GM21619 (cell line): ENCODE results near the gene CCL21.
"Not testable (repeated sequence)": the region's sequence is repeated elsewhere in the genome, so short reads cannot be mapped to it uniquely, and the experiment has no call there.

Source experiments
- ATAC-seq: cut with Tn5 transposase; IDR thresholded peaks from one replicate; pipeline ENCODE4 v1.9.1; 2021; ENCODE audit not compliant: unreplicated experiment

The CCL21 gene, protein sequence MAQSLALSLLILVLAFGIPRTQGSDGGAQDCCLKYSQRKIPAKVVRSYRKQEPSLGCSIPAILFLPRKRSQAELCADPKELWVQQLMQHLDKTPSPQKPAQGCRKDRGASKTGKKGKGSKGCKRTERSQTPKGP

DNA sequence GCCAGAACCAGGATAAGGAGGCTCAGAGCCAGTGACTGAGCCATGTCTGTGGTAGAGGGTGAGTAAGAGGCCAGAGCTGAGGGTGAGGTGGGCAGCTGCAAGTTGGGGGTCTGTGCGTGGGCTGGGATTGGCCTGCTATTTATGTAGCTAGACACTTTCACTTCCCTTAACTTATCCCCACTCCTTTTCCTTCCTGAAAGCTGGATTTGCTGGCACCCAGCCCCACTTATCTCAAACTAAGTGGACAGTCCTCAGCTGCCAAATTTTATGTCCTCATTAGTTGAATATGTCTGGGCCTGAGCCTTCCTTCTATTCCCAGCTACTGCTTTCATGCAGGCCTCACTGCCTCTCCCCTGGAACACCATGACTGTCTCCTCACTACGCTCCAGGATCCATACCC, at the start of gene CCL21:
Gene CCL21 (minus strand): TSS at position 114 of the 400 bp plus-strand sequence. CDS start 70 bp downstream, at position 44.
- ATAC-seq: no peak

DNA sequence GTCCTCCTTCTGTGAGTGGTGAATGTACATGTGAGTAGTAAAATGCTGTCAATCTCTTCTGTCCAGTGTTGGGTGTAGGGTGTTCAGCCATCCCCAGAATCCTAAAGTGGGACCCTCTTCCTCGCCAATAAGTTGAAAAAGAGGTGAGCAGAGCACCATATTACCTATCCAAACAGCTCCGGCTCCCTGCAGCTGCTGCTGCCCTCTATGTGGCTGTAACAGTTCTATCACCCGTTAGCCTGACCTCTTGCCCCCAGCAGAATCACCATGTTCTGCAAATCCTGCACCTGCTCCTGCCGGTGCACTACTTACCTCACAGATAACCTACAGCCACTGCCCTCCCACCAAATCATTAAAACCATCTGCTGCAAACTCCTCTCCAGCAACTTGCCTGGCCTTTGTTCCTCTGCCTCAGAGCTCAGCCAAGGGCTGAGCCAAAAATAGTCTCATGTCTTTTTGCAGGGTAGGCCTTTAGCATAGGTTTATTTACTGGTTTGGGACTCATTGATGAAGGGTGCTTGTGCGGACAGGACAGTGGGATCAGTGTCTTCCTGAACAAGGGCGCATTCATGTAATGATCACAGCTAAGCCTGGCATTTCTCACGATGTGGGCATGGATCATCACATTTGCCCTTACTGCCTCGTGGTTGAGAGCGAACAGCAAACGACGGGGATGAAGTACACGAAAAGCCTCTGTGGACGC, 49.6 kb upstream of the CCL21 start:
- ATAC-seq: no peak

DNA sequence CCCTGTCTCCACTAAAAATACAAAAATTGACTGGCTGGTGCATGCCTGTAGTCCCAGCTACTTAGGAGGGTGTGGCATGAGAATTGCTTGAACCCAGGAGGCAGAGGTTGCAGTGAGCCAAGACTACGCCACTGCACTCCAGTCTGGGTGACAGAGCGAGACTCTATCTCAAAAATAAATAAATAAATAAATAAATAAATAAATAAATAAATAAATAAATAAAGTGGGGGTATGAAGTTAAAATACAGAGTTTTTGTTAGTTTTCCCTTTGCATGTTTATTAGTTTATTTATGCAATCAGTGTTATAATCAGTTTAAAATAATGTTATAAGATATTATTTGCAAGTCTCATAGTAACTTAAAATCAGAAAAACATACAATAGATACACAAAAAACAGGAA, 40.4 kb upstream of the CCL21 start:
- not testable (repeated sequence) for ATAC-seq

DNA sequence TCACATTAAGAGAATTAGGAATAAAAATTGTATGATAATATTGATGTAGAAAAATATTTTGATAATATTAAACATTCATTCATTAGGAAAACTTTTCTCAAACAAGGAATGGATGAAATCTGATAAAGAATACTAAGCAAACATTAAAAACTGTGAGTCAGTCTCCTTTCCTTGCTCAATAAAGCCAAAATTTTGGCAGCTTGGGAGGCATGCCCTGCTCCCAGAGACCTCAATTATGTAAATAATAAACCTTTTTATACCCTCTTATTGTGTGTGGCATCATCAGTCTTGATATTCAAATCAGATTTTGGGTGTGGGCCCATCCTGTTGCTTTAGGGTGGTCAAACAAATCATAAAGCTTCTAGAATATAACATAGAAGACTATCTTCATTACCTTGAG, 36.6 kb upstream of the CCL21 start:
- ATAC-seq: no peak

DNA sequence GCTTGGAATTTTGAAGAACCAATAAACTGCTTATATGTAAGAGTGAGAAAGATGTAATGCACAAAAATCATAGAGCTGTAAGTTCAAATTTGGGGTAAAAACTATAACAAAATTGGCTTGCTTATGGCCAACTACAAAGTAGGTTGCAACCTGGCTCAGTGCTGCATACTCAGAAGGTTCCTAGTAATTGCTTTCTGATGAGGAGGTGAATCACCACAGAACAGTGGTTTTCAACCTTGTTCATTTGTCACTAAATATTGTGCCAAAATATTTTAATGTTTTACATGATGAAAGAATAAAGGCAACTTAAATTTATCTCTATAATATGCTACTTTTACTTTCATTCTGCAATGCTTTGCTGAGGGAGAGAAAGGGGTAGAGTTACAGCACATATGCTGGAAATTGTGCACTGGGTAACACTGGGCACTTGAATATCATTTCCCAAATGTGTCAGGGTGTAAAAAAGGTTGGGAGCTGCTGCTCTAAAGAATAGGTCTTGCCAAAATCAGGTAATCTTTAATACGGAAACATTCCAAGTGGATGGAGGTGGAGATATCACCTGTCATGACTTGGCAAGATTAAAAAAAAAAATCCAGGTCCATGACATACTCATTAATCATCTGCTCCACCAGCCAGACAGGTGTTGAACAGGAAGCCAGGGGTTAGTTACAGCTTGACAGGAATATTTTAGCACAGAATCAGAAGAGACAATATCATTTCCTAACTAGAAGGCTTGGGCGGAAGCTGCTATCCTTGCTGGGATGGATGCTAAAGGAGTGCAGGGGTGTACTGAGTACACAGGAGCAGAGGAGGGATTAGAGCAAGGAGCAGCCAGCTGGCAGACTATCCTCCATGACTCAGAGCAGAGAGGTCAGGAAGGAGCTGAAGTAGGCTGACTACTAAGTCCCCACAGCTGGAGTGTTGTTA, 34.6 kb upstream of the CCL21 start:
- no peak for ATAC-seq

DNA sequence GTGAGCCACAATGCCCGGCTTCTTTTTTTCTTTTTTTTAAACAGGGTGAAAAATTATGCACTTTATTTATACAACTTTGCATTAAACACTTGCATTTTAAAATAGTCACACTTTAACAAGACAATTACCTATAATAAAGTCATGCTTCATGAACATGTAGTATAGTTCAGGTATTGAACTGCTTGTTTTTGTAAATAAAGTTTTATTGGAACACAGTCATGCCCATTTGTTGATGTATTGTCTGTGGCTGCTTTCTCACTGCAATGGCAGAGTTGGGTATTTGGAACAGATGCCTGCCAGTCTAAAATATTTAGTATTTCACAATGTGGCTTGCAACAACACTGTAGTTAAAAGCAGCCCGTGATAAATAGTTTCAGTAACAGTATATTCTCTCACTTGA, 32.8 kb upstream of the CCL21 start:
- no peak for ATAC-seq

DNA sequence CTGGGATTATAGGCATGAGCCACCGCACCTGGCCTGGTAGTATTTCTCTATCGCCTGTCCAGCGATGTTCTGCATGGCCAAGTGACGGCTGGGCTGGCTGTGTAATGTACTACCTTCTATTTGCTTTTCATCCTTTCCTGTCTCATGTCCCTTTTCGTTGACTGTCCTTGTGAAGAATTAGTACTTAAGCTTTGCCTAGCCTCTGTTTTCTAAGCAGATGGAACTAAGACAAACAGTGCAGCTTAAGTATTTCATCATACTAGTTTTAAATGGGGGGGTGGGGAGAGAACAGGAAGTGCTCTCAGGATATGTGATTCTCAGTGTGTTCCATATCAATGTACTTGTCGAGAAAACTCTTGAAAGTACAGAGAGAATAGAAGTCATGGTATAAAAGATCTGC, 31.7 kb upstream of the CCL21 start:
- ATAC-seq: no peak

DNA sequence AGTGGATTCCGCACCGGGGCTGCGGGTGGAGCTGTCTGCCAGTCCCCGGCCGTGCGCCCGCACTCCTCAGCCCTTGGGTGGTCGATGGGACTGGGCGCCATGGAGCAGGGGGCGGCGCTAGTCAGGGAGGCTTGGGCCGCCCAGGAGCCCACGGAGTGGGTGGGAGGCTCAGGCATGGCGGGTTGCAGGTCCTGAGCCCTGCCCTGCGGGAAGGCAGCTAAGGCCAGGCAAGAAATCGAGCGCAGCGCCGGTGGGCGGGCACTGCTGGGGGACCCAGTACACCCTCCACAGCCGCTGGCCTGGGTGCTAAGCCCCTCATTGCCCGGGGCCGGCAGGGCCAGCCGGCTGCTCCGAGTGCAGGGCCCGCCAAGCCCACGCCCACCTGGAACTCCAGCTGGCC, 30.2 kb upstream of the CCL21 start:
- not testable (repeated sequence) for ATAC-seq

DNA sequence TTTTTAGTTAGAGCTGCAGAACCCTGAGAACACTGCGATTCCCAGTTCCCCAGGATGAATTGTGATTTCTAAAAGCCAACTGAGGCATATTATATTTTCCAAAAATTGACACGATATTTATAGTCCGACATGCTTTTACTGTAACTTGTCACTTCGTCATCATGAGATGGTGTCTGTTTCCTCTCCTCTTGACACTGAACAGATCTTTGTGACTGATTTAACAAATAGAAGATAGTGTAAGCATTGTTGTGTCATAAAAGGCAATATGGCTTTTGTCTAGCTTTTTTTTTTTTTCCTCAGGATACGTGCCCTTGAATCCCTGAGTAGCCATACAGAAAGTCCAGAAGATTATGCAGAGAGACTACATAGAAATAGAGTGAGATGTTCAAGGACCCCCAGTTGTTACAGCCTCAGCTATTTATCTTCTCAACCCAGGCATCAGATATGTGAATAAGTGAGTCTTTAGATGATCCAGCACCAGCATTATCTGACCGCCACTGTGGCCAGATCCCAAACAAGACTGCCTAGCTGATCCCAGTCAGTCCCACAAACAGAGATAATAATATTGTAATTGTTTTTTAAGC, 27.8 kb upstream of the CCL21 start:
- no peak for ATAC-seq

DNA sequence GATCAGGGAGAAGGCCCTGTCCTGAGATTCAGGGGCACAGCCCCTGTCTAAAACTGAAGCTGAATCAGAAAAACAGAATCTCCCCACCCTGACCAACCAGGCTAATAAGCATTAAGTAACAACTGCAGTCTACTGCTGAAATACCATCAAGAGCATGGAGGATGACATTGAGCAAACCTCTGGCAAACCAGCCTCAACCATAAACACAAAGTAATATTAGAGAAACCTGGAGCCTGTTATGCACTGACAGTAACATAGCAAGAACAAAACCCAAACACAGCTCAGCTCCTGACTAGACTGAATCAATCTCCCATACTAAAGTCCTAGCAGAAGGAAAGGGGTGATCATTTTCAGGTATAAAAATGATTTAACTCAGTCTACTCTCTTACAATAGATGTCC, 24.8 kb upstream of the CCL21 start:
- no peak for ATAC-seq

DNA sequence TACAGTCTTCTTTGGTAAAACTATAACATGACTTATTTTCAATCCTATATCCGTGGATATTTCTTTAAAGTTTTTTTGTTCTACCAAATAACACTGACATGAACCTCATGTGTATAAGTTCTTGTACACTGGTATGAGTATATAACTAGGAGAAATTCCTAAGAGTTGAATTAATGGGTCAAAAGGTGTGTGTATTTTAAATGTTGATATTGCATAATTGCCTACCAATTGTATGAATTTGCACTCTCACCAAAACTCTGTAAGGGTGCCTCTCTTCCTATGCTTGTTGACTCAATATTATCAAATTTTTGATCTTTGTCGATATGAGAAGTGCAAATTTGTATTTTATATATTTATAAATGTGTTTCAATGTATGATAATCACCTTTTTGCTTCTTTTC, 22.9 kb upstream of the CCL21 start:
- ATAC-seq: no peak

DNA sequence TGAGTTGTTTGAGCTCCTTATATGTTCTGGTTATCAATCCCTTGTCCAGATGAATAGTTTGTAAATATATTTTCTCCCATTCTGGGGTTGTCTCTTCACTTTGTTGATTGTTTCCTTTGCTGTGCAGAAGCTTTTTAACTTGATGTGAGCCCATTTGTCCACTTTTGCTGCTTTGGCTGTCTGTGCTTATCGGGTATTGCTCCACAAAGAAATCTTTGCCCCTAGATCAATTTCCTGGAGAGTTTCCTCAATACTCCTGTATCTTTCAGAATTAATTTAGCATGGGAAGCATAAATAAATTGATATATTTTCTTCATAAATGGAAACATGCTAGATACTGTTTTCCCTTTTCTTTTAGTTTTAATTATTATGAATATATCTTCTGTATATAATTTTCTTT, 22.5 kb upstream of the CCL21 start:
- no peak for ATAC-seq

DNA sequence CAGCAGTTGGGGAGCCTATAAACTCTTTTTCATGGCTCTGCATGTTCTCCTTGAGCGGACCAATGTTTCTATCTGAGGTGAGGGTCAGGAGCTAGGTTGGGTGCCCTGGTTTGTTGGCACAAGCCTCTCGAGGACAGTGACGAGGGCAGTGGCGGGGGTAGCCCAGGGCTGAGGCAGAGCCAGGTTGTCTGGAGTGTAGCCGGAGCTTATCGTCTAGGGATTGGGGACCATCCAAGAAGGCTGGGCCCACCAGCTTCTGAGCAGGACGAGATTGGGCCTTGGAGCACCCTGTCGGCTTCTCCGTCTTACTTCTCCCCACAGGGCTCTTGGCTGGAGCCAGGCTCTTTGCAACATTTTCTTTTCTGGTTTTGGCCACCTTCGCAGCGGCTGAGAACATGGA, 13.2 kb upstream of the CCL21 start:
- ATAC-seq: no peak

DNA sequence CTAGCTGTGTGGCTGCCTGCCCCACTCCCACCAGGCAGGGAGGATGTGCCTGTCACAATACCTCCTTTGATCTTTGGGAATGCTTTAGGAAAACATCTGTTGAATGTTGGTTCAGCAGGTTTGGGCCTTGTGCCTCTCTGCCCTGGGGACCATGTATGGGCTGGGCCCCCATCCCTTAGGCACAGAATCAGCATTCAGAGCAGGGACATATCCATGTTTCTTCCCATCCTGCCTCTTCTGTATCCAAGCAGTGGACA, 9.8 kb upstream of the CCL21 start:
- not testable (repeated sequence) for ATAC-seq

DNA sequence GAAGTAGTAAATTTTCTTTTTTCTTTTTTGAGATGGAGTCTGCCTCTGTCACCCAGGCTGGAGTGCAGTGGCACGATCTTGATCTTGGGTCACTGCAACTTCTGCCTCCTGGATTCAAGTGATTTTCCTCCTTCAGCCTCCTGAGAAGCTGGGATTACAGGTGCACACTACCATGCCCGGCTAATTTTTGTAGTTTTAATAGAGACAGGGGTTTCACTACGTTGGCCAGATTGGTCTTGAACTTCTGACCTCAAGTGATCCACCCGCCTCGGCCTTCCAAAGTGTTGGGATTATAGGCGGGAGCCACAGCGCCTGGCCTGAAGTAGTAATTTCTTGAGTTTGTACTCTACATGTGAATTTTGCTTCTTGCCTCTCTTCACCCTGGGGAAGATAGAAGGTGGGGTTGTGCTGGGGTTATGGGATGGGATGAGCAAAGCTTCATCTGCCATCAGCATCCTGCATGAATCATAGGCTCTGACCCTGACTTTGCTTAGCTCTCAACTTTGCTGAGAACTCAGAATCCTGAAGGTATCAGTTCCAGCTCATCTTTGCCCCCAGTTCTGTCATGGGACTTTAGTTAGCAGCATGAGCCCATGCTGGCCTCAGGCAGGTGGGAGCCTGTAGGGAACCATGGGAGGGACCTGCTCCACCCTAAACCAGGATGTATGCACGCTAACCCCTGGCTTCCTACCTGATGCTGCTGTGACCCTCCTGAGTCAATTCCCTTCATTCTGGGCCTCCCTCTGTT, 9.3 kb upstream of the CCL21 start:
- ATAC-seq: no peak

DNA sequence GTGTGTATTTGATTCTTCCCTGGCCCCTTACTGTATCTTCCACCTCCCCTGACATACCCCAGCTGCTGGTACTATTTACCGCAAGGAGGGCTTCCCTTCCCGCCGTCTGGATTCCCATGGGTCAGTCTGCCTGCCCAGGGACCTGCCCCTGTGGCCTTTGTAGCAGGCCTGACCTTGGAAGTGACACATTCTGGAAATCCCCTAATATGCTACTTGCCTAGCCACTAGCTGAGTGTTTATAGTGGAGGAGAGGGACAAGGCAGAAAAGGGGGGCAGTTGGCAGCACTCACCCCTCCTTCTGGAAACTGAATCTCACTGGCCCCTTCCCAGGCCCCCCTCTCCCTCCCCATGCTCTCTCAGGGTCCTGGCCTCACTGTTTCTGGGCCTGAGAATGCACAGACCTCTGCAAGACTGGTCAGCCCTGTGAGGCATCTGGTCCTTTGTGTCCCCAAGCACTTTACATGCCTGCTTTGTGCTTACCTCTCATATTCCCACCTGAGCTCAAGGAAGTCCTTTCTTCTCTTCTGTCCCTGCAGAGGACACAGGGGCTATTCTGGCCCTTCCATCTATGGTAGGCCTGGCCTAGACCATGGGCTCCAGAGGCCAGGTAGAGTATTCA, 8.2 kb upstream of the CCL21 start:
- no peak for ATAC-seq

DNA sequence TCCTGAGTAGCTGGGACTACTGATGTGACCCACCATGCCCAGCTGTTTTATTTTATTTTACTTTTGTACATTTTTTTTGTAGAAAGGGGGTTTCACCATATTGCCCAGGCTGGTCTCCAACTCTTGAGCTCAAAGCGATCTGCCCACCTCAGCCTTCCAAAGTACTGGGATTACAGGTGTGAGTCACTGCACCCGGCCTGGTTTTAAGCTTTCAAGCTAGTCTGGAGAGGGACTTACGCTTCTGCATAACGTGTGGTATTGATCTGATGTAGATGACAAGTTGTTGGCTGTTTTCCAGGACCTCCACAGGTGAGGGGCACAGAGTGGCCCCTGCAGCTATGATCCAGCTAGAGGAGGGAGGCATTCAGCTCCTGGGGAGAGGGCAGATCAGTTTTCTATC, 6.8 kb upstream of the CCL21 start:
- ATAC-seq: no peak

DNA sequence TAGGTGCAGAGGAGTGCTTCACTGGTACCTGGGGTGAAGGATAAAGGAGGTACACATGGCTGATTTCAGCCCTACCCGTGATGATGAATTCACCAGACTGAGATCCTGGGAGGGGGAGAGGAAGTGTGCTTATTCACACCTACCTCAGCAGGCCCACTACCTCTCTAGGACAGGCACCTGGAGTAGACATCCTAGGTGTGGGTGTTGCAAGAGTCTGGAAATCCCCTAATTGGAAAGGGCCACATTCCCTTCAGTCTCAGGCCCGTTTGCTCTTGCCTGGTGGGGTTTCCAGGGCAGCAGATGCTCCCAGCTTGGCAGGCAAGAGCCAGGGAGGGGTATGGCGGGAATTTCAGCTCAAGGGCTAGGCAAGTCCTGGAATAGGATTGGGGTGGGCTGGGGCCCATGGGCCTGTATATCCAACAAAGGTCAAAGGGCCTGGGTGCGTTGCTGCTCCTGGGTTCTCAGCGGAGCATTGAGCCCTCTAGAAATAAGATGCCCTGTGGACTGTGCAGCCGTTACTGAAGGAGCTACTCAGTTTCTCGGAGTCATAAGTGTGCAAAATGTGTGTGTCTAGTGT, 5.8 kb upstream of the CCL21 start:
- no peak for ATAC-seq

DNA sequence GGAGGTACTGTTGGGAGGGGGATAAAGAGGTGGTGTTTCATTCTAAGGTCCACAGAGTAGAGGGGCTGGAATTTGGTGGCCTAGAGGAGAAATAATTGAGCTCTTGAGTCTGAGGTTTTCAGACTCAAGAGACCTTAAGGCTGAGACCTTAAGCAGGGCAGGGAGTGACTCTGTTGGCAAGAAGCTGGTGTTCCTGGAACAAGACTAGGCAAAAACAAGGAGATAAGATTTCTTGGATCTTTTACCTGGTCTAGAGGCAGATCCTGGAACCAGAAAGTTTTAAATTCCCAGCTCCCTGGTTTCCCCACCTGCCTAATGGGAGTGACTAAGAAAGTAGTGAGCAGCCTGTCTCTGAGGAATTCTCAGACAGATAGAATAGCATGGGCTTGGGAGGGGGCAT, 4.1 kb upstream of the CCL21 start:
- no peak for ATAC-seq

DNA sequence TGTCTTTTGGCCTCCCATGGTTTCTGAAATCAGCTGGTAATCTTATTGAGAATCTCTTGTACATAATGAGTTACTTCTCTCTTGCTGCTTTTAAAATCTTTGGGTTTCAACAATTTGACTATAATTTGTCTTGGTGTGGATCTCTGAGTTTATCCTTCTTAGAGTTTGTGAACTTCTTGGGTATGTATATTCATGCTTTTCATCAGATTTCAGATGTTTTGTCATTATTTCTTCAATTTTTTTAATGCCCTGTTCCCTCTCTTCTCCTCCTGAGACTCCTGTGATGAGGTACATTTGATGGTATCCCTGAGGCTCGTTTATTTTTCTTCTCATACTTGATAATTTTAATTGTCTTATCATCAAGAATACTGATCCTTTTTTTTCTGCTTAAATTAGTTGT, 2.2 kb upstream of the CCL21 start:
- ATAC-seq: no peak
